NK-92 (cell line): ENCODE results near the gene SCFD2.
"Not testable (repeated sequence)": the region's sequence is repeated elsewhere in the genome, so short reads cannot be mapped to it uniquely, and the experiment has no call there.

Experiments used
- DNase-seq: peaks from one replicate; lab custom pipeline; 2025; ENCODE audit not compliant: unreplicated experiment; lab: John Stamatoyannopoulos, UW

SCFD2 gene

GRCh38 chr4:52838729-52839586, 526.9 kb downstream of the SCFD2 start:
- DNase-seq = no peak

- DNase-seq = no peak
Observed at GRCh38 chr4:52837716-52838558, 527.9 kb downstream of the SCFD2 start.

- DNase-seq = no peak
Observed at GRCh38 chr4:52836678-52837077, 529.2 kb downstream of the SCFD2 start.

- no peak for DNase-seq
Observed at GRCh38 chr4:52836120-52836519, 529.7 kb downstream of the SCFD2 start.

GRCh38 chr4:52834641-52835456, 531.0 kb downstream of the SCFD2 start:
- DNase-seq = not testable (repeated sequence)

- DNase-seq = no peak
Observed at GRCh38 chr4:52833941-52834525, 531.8 kb downstream of the SCFD2 start.

GRCh38 chr4:52825460-52826090, 540.3 kb downstream of the SCFD2 start:
- DNase-seq = no peak

GRCh38 chr4:52824603-52825459, 541.0 kb downstream of the SCFD2 start:
- DNase-seq = no peak

- DNase-seq = no peak
Observed at GRCh38 chr4:52824270-52824602, 541.6 kb downstream of the SCFD2 start.

GRCh38 chr4:52823702-52824092, 542.2 kb downstream of the SCFD2 start:
- DNase-seq = no peak
